ENCODE measurements around the gene PSMD5.

The PSMD5 gene

DNA sequence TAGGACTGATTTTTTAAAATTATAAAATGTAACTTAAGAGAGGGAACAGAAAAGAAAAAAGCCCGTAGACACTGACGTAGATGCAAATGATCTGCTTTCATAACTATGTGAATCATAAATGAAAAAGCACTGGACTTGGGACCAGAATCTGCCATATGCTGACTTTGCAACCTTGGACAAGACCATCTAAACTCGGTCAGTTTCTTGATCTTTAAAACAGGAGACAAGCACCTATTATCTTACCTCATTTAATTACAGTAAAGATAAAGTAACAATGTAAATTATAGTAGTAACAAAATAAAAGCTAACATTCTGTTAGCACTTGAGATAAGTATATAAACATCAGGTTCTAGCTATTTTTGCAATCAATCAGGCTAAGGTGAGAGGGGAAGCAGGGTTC, 69.5 kb downstream of the PSMD5 start:
- no peak for ATAC-seq
- TF ChIP-seq ZC3H10 (CRISPR knock-in tag; IDR thresholded peaks at IDR 0.05), result no peak
- no peak for TF ChIP-seq TCF4 (CRISPR knock-in tag; IDR thresholded peaks at IDR 0.05; ENCODE audit: borderline replicate concordance)
- no peak for TF ChIP-seq ZNF70 (CRISPR knock-in tag; IDR thresholded peaks at IDR 0.05)
- TF ChIP-seq OSR1 (CRISPR knock-in tag; IDR thresholded peaks at IDR 0.05), result no peak
- TF ChIP-seq ESRRG (CRISPR knock-in tag; IDR thresholded peaks at IDR 0.05), result no peak
- no peak for TF ChIP-seq ZFP3 (CRISPR knock-in tag; IDR thresholded peaks at IDR 0.05)

DNA sequence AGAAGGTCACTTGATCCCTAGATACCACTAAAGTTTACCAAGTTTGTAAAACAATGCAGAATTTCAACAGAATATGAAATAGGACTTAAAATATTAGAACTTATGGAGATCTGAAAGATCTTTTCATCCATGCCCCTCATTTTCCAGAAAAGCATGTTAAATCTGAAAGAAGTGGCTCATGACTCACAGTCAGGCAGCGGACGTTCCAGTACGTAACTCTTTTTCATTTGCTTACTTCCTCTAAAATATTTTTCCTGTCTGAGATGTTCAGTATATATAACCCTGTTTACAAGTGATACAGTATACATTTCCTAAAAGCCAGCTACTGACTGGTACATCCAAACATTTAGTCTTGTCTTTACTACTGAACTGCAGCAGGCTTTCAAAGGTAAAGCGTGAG, 71.8 kb downstream of the PSMD5 start:
- TF ChIP-seq, protein P1, sequence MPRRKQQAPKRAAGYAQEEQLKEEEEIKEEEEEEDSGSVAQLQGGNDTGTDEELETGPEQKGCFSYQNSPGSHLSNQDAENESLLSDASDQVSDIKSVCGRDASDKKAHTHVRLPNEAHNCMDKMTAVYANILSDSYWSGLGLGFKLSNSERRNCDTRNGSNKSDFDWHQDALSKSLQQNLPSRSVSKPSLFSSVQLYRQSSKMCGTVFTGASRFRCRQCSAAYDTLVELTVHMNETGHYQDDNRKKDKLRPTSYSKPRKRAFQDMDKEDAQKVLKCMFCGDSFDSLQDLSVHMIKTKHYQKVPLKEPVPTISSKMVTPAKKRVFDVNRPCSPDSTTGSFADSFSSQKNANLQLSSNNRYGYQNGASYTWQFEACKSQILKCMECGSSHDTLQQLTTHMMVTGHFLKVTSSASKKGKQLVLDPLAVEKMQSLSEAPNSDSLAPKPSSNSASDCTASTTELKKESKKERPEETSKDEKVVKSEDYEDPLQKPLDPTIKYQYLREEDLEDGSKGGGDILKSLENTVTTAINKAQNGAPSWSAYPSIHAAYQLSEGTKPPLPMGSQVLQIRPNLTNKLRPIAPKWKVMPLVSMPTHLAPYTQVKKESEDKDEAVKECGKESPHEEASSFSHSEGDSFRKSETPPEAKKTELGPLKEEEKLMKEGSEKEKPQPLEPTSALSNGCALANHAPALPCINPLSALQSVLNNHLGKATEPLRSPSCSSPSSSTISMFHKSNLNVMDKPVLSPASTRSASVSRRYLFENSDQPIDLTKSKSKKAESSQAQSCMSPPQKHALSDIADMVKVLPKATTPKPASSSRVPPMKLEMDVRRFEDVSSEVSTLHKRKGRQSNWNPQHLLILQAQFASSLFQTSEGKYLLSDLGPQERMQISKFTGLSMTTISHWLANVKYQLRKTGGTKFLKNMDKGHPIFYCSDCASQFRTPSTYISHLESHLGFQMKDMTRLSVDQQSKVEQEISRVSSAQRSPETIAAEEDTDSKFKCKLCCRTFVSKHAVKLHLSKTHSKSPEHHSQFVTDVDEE (CRISPR knock-in tag; IDR thresholded peaks at IDR 0.05), result no peak
- TF ChIP-seq ZFP30 (CRISPR knock-in tag; IDR thresholded peaks at IDR 0.05) (no peak), CSDC2 (CRISPR knock-in tag; IDR thresholded peaks at IDR 0.05) (no peak), TOX (CRISPR knock-in tag; IDR thresholded peaks at IDR 0.05; ENCODE audit: borderline replicate concordance) (no peak), ZNF70 (CRISPR knock-in tag; IDR thresholded peaks at IDR 0.05) (no peak), ZFP3 (CRISPR knock-in tag; IDR thresholded peaks at IDR 0.05) (no peak), TCF4 (CRISPR knock-in tag; IDR thresholded peaks at IDR 0.05; ENCODE audit: borderline replicate concordance) (no peak)
- ATAC-seq, result no peak

DNA sequence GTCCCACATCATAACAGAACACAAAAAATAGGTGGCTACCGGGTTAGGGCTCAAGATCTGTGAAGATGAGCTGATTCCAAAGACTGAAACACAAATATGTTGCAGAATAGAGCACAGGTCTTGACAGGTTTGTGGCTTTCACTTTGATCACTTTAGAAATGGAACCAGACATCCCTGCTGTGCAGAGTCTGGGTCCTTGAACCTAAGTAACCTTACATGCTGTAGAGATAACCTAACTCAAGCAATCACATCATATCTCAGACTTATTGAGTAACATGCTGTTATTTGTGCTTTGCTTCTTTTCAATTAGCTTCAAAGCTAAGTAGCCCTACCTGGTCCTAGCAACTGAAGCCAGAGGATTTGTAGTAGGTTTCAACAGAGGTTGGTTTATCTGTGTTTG, 73.8 kb downstream of the PSMD5 start:
- TF ChIP-seq ZFP3 (CRISPR knock-in tag; IDR thresholded peaks at IDR 0.05) (no peak), ZC3H10 (CRISPR knock-in tag; IDR thresholded peaks at IDR 0.05) (no peak), ESRRG (CRISPR knock-in tag; IDR thresholded peaks at IDR 0.05) (no peak), ISL1 (CRISPR knock-in tag; IDR thresholded peaks at IDR 0.05) (no peak)
- TF ChIP-seq, protein P2, sequence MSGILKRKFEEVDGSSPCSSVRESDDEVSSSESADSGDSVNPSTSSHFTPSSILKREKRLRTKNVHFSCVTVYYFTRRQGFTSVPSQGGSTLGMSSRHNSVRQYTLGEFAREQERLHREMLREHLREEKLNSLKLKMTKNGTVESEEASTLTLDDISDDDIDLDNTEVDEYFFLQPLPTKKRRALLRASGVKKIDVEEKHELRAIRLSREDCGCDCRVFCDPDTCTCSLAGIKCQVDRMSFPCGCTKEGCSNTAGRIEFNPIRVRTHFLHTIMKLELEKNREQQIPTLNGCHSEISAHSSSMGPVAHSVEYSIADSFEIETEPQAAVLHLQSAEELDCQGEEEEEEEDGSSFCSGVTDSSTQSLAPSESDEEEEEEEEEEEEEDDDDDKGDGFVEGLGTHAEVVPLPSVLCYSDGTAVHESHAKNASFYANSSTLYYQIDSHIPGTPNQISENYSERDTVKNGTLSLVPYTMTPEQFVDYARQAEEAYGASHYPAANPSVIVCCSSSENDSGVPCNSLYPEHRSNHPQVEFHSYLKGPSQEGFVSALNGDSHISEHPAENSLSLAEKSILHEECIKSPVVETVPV (CRISPR knock-in tag; IDR thresholded peaks at IDR 0.05), result no peak
- ATAC-seq, result no peak

- no peak for ATAC-seq
- no peak for TF ChIP-seq POU6F1 (CRISPR knock-in tag; IDR thresholded peaks at IDR 0.05; ENCODE audit: borderline replicate concordance, low read depth)
- no peak for TF ChIP-seq ZNF8 (CRISPR knock-in tag; IDR thresholded peaks at IDR 0.05)
- TF ChIP-seq, protein P3, sequence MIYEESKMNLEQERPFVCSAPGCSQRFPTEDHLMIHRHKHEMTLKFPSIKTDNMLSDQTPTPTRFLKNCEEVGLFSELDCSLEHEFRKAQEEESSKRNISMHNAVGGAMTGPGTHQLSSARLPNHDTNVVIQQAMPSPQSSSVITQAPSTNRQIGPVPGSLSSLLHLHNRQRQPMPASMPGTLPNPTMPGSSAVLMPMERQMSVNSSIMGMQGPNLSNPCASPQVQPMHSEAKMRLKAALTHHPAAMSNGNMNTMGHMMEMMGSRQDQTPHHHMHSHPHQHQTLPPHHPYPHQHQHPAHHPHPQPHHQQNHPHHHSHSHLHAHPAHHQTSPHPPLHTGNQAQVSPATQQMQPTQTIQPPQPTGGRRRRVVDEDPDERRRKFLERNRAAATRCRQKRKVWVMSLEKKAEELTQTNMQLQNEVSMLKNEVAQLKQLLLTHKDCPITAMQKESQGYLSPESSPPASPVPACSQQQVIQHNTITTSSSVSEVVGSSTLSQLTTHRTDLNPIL (CRISPR knock-in tag; IDR thresholded peaks at IDR 0.05; ENCODE audit: low read depth), result no peak
- TF ChIP-seq ARNTL (CRISPR knock-in tag; IDR thresholded peaks at IDR 0.05; ENCODE audit: borderline replicate concordance, low read depth), result no peak
- no peak for TF ChIP-seq GLIS3 (CRISPR knock-in tag; IDR thresholded peaks at IDR 0.05)
- TF ChIP-seq TOX (CRISPR knock-in tag; IDR thresholded peaks at IDR 0.05; ENCODE audit: borderline replicate concordance), result no peak
- TF ChIP-seq ZC3H10 (CRISPR knock-in tag; IDR thresholded peaks at IDR 0.05), result no peak
- TF ChIP-seq, protein P2 (CRISPR knock-in tag; IDR thresholded peaks at IDR 0.05), result no peak
- no peak for TF ChIP-seq PATZ1 (CRISPR knock-in tag; IDR thresholded peaks at IDR 0.05; ENCODE audit: borderline replicate concordance)
- TF ChIP-seq ZFP30 (CRISPR knock-in tag; IDR thresholded peaks at IDR 0.05), result no peak
These were observed 74.5 kb downstream of the PSMD5 start for GRCh38 chr9:120768247-120768646.

Measured in SK-N-SH treated with all-trans-retinoic acid at 6 μM for 48 hours (cell line).